T-helper 1 cell treated with Interleukin-12 subunit alpha and Interleukin-12 subunit beta and Interleukin-4 antibody, amounts not matched to agents 30 μg/mL and 1 μg/mL, for 36 hours (primary cell): ENCODE measurements around the gene CLEC12A.

ENCODE experiments used
- H3K27ac Mint-ChIP-seq: one replicate; pipeline ENCODE4 v1.8.0; 2021; ENCODE audit warnings: mild to moderate bottlenecking, mixed read lengths
- H3K27me3 Mint-ChIP-seq: one replicate; pipeline ENCODE4 v1.8.0; 2021; ENCODE audit warnings: low read depth, mixed read lengths
- H3K36me3 Mint-ChIP-seq: one replicate; pipeline ENCODE4 v1.8.0; 2021; ENCODE audit warnings: low read depth, mixed read lengths
- H3K4me1 Mint-ChIP-seq: one replicate; pipeline ENCODE4 v1.8.0; 2021; ENCODE audit warnings: low read depth, mixed read lengths
- H3K4me3 Mint-ChIP-seq: one replicate; pipeline ENCODE4 v1.8.0; 2021; ENCODE audit warnings: mild to moderate bottlenecking, moderate library complexity, mixed read lengths
- H3K9me3 Mint-ChIP-seq: one replicate; pipeline ENCODE4 v1.8.0; 2021; ENCODE audit warnings: mixed read lengths

CLEC12A gene

DNA sequence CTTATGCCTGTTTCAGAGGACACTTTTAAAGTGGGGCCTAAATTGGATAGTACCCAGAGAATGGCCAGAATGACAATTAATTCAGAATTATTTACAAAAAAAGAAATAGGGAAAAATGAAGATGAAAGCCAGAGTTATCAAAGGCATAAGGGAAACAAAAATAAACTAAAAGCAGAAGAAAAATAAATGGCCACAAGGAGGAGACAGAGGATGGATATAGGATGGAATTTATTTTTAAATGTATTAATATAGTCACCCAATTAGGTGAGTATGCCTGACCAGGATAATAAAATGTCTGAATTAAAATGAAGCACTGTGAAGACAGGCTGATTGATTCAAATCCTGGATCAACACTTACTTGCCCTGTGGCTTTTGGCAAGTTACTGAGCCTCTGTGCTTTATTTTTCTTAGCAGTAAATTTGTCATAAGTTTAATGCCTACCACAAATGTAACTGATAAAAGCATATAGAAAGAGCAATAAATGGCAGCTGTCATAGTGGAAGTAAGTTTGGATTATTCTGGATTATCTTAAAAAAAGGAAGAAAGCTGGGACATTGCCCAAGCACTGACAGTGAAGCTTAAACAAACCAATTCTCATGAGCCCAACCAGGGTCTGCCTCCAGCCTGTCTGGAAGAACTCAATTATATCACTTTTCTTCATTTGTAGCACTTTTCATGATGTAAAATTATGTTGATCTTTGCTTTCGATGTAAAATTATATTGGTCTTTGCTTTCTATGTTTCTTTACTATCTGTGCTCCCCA lies 62.8 kb downstream of the CLEC12A start:
- Mint-ChIP-seq H3K4me3 (no peak overlapping the region), H3K36me3 (no peaks in the 10 kb centered on the region), H3K27me3 (peaks cover 23% of the 10 kb centered on the region), H3K9me3 (no peaks in the 10 kb centered on the region), H3K27ac (no peak overlapping the region), H3K4me1 (no peaks in the 10 kb centered on the region)
